Measurements from ENCODE around the gene PRMT3. TPM values are rescaled to one million over a fixed set of nuclear protein-coding genes. Genes with fewer than 3 reads are reported as not detected.
"Not testable (repeated sequence)": the region's sequence is repeated elsewhere in the genome, so short reads cannot be mapped to it uniquely, and the experiment has no call there.

Gene PRMT3
- total and polyA plus RNA-seq, 12 donors = 7.6 to 23.4 (median 15.0) TPM

GRCh38 chr11:20376162-20376730 lies 11.3 kb upstream of the PRMT3 start:
- Histone ChIP-seq H3K36me3 (replicated peaks in 1 of 2) (peaks cover 0 to 44% of the 10 kb centered on the region in 2 donors), H3K27ac (no peak overlapping the region), H3K4me1 (replicated peaks in 1 of 2) (peaks cover 0 to 11% of the 10 kb centered on the region in 2 donors), H3K27me3 (no peaks in the 10 kb centered on the region), H3K4me3 (no peak overlapping the region), H3K9me3 (replicated peaks in 1 of 3) (no peaks in the 10 kb centered on the region)
- DNase-seq = no peak
- WGBS, 4 donors = 69 to 85% (median 82%) methylated on average over 3 of the region's 3 CpGs
- TF ChIP-seq CTCF (IDR thresholded peaks at IDR 0.05) (no peak), POLR2A (IDR thresholded peaks at IDR 0.05) (no peak)
- intact Hi-C loops (cut with DNase I) = no loop called here

- intact Hi-C loops (cut with DNase I) = loop anchor here in 1 of 2 donors (10.0 kb wide), 1 partner anchor 59 kb away; no protein-coding TSS in a partner anchor
- H3K36me3 ChIP-seq (replicated peaks in 1 of 2) = peaks cover 0 to 23% of the 10 kb centered on the region in 2 donors
- H3K9me3 ChIP-seq (replicated peaks in 1 of 3); H3K27ac ChIP-seq; DNase-seq; H3K27me3 ChIP-seq; H3K4me3 ChIP-seq: not testable (repeated sequence)
- H3K4me1 ChIP-seq (replicated peaks in 1 of 2) = peaks cover 8 to 11% of the 10 kb centered on the region in 2 donors
- 80 to 85% (median 82%) methylated on average over 13 to 15 of the region's 15 CpGs for WGBS, 4 donors
Observed at GRCh38 chr11:20385996-20386395, 1.5 kb upstream of the PRMT3 start.

- DNase-seq = peak in 3 of 7 donors; percentile 38 to 63 (median 63)
- H3K4me3 ChIP-seq = peak overlapping the region; percentile 36 to 90 (median 72)
- TF ChIP-seq POLR2A (IDR thresholded peaks at IDR 0.05) (no peak), CTCF (IDR thresholded peaks at IDR 0.05) (no peak)
- peak overlapping the region in 3 of 5 donors; percentile 86 to 95 (median 91) for H3K27ac ChIP-seq
- 14 to 29% (median 16%) methylated on average over 14 to 25 of the region's 25 CpGs for WGBS, 4 donors
- intact Hi-C loops (cut with DNase I) = loop anchor here in 1 of 2 donors (10.0 kb wide), 1 partner anchor 56 kb away; no protein-coding TSS in a partner anchor
- peaks cover 8 to 11% of the 10 kb centered on the region in 2 donors for H3K4me1 ChIP-seq (replicated peaks in 1 of 2)
- no peaks in the 10 kb centered on the region for H3K27me3 ChIP-seq
- H3K36me3 ChIP-seq (replicated peaks in 1 of 2) = peaks cover 0 to 10% of the 10 kb centered on the region in 2 donors
- no peaks in the 10 kb centered on the region for H3K9me3 ChIP-seq (replicated peaks in 1 of 3)
Observed at GRCh38 chr11:20388096-20389055, 860 bp downstream of the PRMT3 start.

- Histone ChIP-seq H3K27ac (no peak overlapping the region), H3K4me1 (replicated peaks in 1 of 2) (no peaks in the 10 kb centered on the region), H3K27me3 (no peaks in the 10 kb centered on the region), H3K4me3 (no peak overlapping the region), H3K9me3 (replicated peaks in 1 of 3) (no peaks in the 10 kb centered on the region), H3K36me3 (replicated peaks in 1 of 2) (peaks cover 4 to 18% of the 10 kb centered on the region in 2 donors)
- WGBS, 4 donors = 75 to 84% (median 76%) methylated on average over 3 of the region's 3 CpGs
- TF ChIP-seq CTCF (IDR thresholded peaks at IDR 0.05) = peak; percentile 35 to 66 (median 52)
- TF ChIP-seq POLR2A (IDR thresholded peaks at IDR 0.05) = no peak
- intact Hi-C loops (cut with DNase I) = loop anchor here (5.0 to 10.0 kb wide), 2 partner anchors 208 to 215 kb away; no protein-coding TSS in a partner anchor
- DNase-seq = peak in 3 of 7 donors; percentile 25 to 42 (median 27)
Observed at GRCh38 chr11:20397281-20397680, 9.8 kb downstream of the PRMT3 start.

Data from adrenal gland (tissue), 12 donors.